Skin epidermis (tissue), 12 donors: ENCODE measurements around the gene KCNK17.

Experiments
- H3K27ac ChIP-seq, 21 experiments: fragments of 200-600 bp; sonication (generic) in 11 of 21; one replicate each; pipeline ENCODE4 v1.5.0; 2020; ENCODE audit warnings: mild to moderate bottlenecking in 3 of 21, inconsistent platforms in 2 of 21, moderate library complexity in 2 of 21
- H3K4me3 ChIP-seq, 7 experiments: fragments of 200-600 bp; sonication (generic) in 2 of 7; one replicate each; pipeline ENCODE4 v1.5.0; 2020; ENCODE audit warnings: inconsistent platforms in 2 of 7, mild to moderate bottlenecking in 2 of 7, moderate library complexity in 1 of 7

Gene KCNK17

GRCh38 chr6:39314273-39314795, at the start of gene KCNK17:
KCNK17 (minus strand) TSS chr6:39314419; CDS start chr6:39314320, 99 bp downstream.
- no peak within 1 kb of the TSS for H3K27ac ChIP-seq
- peak within 1 kb of the TSS in 1 of 7 experiments; percentile 8 for H3K4me3 ChIP-seq

- Histone ChIP-seq H3K27ac (no peak overlapping the region), H3K4me3 (no peak overlapping the region)
These were observed 49.1 kb upstream of the KCNK17 start for GRCh38 chr6:39363280-39363679.

GRCh38 chr6:39362487-39362865, 48.3 kb upstream of the KCNK17 start:
- no peak overlapping the region for H3K4me3 ChIP-seq
- H3K27ac ChIP-seq, result no peak overlapping the region

- no peak overlapping the region for H3K27ac ChIP-seq
- H3K4me3 ChIP-seq, result no peak overlapping the region
These were observed 47.7 kb upstream of the KCNK17 start for GRCh38 chr6:39361657-39362486.

- Histone ChIP-seq H3K27ac (no peak overlapping the region), H3K4me3 (no peak overlapping the region)
These were observed 46.2 kb upstream of the KCNK17 start for GRCh38 chr6:39360378-39360777.

- H3K4me3 ChIP-seq, result no peak overlapping the region
These were observed 43.9 kb upstream of the KCNK17 start for GRCh38 chr6:39357998-39358686.

GRCh38 chr6:39353698-39354315, 39.6 kb upstream of the KCNK17 start:
- Histone ChIP-seq H3K4me3 (no peak overlapping the region), H3K27ac (no peak overlapping the region)

More at GRCh38 chr6:39357998-39358686, 43.9 kb upstream of the KCNK17 start:
- H3K27ac ChIP-seq, result no peak overlapping the region

GRCh38 chr6:39350723-39351505, 36.7 kb upstream of the KCNK17 start:
- Histone ChIP-seq H3K4me3 (no peak overlapping the region), H3K27ac (no peak overlapping the region)

- Histone ChIP-seq H3K4me3 (no peak overlapping the region), H3K27ac (no peak overlapping the region)
These were observed 34.5 kb upstream of the KCNK17 start for GRCh38 chr6:39348740-39349139.

- H3K4me3 ChIP-seq, result no peak overlapping the region
- H3K27ac ChIP-seq, result no peak overlapping the region
These were observed 33.8 kb upstream of the KCNK17 start for GRCh38 chr6:39347906-39348585.

GRCh38 chr6:39347206-39347605, 33.0 kb upstream of the KCNK17 start:
- H3K4me3 ChIP-seq, result no peak overlapping the region
- no peak overlapping the region for H3K27ac ChIP-seq

GRCh38 chr6:39344821-39345280, 30.6 kb upstream of the KCNK17 start:
- Histone ChIP-seq H3K4me3 (no peak overlapping the region), H3K27ac (no peak overlapping the region)

- Histone ChIP-seq H3K27ac (no peak overlapping the region), H3K4me3 (no peak overlapping the region)
These were observed 29.2 kb upstream of the KCNK17 start for GRCh38 chr6:39343396-39343870.

GRCh38 chr6:39342692-39343395, 28.6 kb upstream of the KCNK17 start:
- Histone ChIP-seq H3K4me3 (no peak overlapping the region), H3K27ac (no peak overlapping the region)

GRCh38 chr6:39341937-39342336, 27.7 kb upstream of the KCNK17 start:
- Histone ChIP-seq H3K27ac (no peak overlapping the region), H3K4me3 (no peak overlapping the region)

GRCh38 chr6:39341352-39341751, 27.1 kb upstream of the KCNK17 start:
- no peak overlapping the region for H3K27ac ChIP-seq
- no peak overlapping the region for H3K4me3 ChIP-seq

GRCh38 chr6:39339868-39340550, 25.8 kb upstream of the KCNK17 start:
- H3K27ac ChIP-seq, result no peak overlapping the region

More at GRCh38 chr6:39339868-39340550, 25.8 kb upstream of the KCNK17 start:
- no peak overlapping the region for H3K4me3 ChIP-seq
